A673 (cell line): ENCODE measurements around the gene SIK3. TPM values are rescaled to one million over a fixed set of nuclear protein-coding genes. Genes with fewer than 3 reads are reported as not detected.
A peak's percentile ranks its signal among the peaks of the same experiment; 100 is the strongest.

Experiments
- BruUV-seq: library from RNA; stranded (reverse); fragments of 400-500 nt; replicated peaks from 2 replicates; lab custom pipeline; 2021; lab: Mats Ljungman, UMichigan
- CTCF ChIA-PET: fragments of 300-600 bp; sonication (Branson Sonifier 250); formaldehyde crosslinking; loops from one replicate; lab custom pipeline; 2022; ENCODE audit warnings: antibody characterized with exemption; lab: Charles Lee
- POLR2A ChIA-PET: fragments of 300-600 bp; sonication (Branson Sonifier 250); formaldehyde crosslinking; loops from one replicate; lab custom pipeline; 2022; ENCODE audit warnings: antibody characterized with exemption; ENCODE audit not compliant: low non-redundant PET; lab: Charles Lee
- DNase-seq: peaks from one replicate; pipeline ENCODE4 v3.0.0-alpha.2; 2015; ENCODE audit warnings: low spot score
- H3K27ac ChIP-seq: fragments of 200-600 bp; sonication (generic); 2 replicates; pipeline ENCODE4 v1.5.1; 2016; ENCODE audit warnings: mixed run types, low read depth, mild to moderate bottlenecking, mixed read lengths, antibody characterized with exemption, low read length; ENCODE audit not compliant: poor library complexity, severe bottlenecking
- H3K27me3 ChIP-seq: fragments of 200-600 bp; sonication (generic); replicated peaks from 2 replicates; pipeline ENCODE4 v1.6.1; 2017; ENCODE audit warnings: mixed run types, low read depth, mild to moderate bottlenecking, mixed read lengths, antibody characterized with exemption, low read length; ENCODE audit not compliant: insufficient read depth, poor library complexity
- H3K36me3 ChIP-seq: fragments of 200-600 bp; sonication (generic); 2 replicates; pipeline ENCODE4 v1.6.1; 2016; ENCODE audit warnings: mixed run types, mild to moderate bottlenecking, mixed read lengths, antibody characterized with exemption, low read length; ENCODE audit not compliant: insufficient read depth, poor library complexity, severe bottlenecking
- H3K4me1 ChIP-seq: fragments of 200-600 bp; sonication (generic); 2 replicates; pipeline ENCODE4 v1.6.1; 2017; ENCODE audit warnings: mixed run types, mild to moderate bottlenecking, mixed read lengths, antibody characterized with exemption, low read length; ENCODE audit not compliant: insufficient read depth, poor library complexity, severe bottlenecking
- H3K4me3 ChIP-seq: fragments of 200-600 bp; sonication (generic); 2 replicates; pipeline ENCODE4 v1.5.1; 2016; ENCODE audit warnings: low read depth, mixed run types, mild to moderate bottlenecking, mixed read lengths, low read length; ENCODE audit not compliant: poor library complexity, severe bottlenecking
- H3K9me3 ChIP-seq: fragments of 200-600 bp; sonication (generic); 2 replicates; pipeline ENCODE4 v1.6.1; 2016; ENCODE audit warnings: mixed run types, low read depth, mild to moderate bottlenecking, mixed read lengths, antibody characterized with exemption, low read length; ENCODE audit not compliant: poor library complexity, severe bottlenecking
- EZH2 ChIP-seq: fragments of 200-600 bp; sonication (generic); IDR thresholded peaks from 2 replicates; pipeline ENCODE4 v1.6.1; 2017; ENCODE audit warnings: borderline replicate concordance, low read depth, mild to moderate bottlenecking, mixed read lengths, antibody characterized with exemption, low read length; ENCODE audit not compliant: poor library complexity, severe bottlenecking
- intact Hi-C: fragments of 100-400 bp; cut with micrococcal nuclease; formaldehyde crosslinking; loops from one replicate; pipeline ENCODE4 v1.10.0; 2022; ENCODE audit not compliant: unreplicated experiment
- total RNA-seq: library from RNA; stranded (reverse); gene quantifications from 2 replicates; pipeline ENCODE4 v1.2.3, GENCODE V29; 2021
- TF ChIP-seq, protein P1 (sequence below): fragments of 300-800, 200-600 bp; sonication (generic); conservative IDR thresholded peaks from 2 replicates; pipeline ENCODE4 v1.5.1; 2017; ENCODE audit warnings: low read depth, mild to moderate bottlenecking, antibody characterized with exemption, low read length, moderate library complexity, mixed read lengths

SIK3 gene
- total RNA-seq, 1 experiment from 2014 or later: 81.7 TPM

GRCh38 chr11:117096201-117096991 is 1.8 kb downstream of the SIK3 start:
- ChIA-PET POLR2A (interaction anchor here (0.6 kb wide), 1 partner anchor 20 kb away, joined by 3 read pairs; no protein-coding TSS in a partner anchor), CTCF (interaction anchor here (0.9 kb wide), 1 partner anchor 217 kb away, joined by 3 read pairs; no protein-coding TSS in a partner anchor)
- Histone ChIP-seq H3K27me3 (no peaks in the 10 kb centered on the region), H3K36me3 (no peaks in the 10 kb centered on the region), H3K9me3 (no peaks in the 10 kb centered on the region), H3K4me1 (peaks cover 36% of the 10 kb centered on the region), H3K27ac (peak overlapping the region; percentile 97), H3K4me3 (peak overlapping the region; percentile 72)
- TF ChIP-seq, protein P1, sequence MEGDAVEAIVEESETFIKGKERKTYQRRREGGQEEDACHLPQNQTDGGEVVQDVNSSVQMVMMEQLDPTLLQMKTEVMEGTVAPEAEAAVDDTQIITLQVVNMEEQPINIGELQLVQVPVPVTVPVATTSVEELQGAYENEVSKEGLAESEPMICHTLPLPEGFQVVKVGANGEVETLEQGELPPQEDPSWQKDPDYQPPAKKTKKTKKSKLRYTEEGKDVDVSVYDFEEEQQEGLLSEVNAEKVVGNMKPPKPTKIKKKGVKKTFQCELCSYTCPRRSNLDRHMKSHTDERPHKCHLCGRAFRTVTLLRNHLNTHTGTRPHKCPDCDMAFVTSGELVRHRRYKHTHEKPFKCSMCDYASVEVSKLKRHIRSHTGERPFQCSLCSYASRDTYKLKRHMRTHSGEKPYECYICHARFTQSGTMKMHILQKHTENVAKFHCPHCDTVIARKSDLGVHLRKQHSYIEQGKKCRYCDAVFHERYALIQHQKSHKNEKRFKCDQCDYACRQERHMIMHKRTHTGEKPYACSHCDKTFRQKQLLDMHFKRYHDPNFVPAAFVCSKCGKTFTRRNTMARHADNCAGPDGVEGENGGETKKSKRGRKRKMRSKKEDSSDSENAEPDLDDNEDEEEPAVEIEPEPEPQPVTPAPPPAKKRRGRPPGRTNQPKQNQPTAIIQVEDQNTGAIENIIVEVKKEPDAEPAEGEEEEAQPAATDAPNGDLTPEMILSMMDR: no peak
- no peak for TF ChIP-seq EZH2
- intact Hi-C loops: loop anchor here (2.0 to 5.0 kb wide), 2 partner anchors 80 to 124 kb away; no protein-coding TSS in a partner anchor
- peak; percentile 28 for DNase-seq
- BruUV-seq: no TSS peak

- H3K4me1 ChIP-seq: peaks cover 39% of the 10 kb centered on the region
- ChIA-PET CTCF (interaction anchor here (1.1 kb wide), 1 partner anchor 123 kb away, joined by 3 read pairs; no protein-coding TSS in a partner anchor), POLR2A (no interaction called here)
- peak overlapping the region; percentile 72 for H3K4me3 ChIP-seq
- intact Hi-C loops: loop anchor here (2.0 to 5.0 kb wide), 2 partner anchors 79 to 123 kb away; no protein-coding TSS in a partner anchor
- no peak for TF ChIP-seq EZH2
- TF ChIP-seq, protein P1: no peak
- no peak for DNase-seq
- H3K27ac ChIP-seq: peak overlapping the region; percentile 97
- no peaks in the 10 kb centered on the region for H3K9me3 ChIP-seq
- BruUV-seq: no TSS peak
- no peaks in the 10 kb centered on the region for H3K36me3 ChIP-seq
- no peaks in the 10 kb centered on the region for H3K27me3 ChIP-seq
These were observed 2.7 kb downstream of the SIK3 start for GRCh38 chr11:117095284-117096161.

DNA sequence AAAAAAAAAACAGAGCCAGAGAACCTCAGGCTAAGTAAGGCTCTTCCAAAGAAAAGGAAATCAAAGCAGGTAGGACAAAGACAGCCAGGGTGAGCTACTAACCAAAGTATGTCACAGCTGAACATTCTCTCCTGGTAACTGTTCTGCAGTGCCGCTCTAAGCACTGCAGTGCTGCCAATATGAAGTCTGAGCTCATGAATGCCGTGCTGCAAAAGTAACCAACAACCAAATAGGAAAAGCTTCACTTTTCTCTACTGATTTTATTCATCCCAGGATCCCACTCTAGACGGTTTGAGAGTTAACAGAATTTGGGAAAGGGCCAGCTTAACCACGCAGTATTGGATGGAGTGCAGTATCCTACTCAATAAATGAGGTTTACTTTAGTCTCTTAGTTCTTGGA is 3.5 kb downstream of the SIK3 start:
- no peak overlapping the region for H3K4me3 ChIP-seq
- ChIA-PET POLR2A (no interaction called here), CTCF (interaction anchor here (1.1 kb wide), 1 partner anchor 122 kb away, joined by 3 read pairs; no protein-coding TSS in a partner anchor)
- H3K9me3 ChIP-seq: no peaks in the 10 kb centered on the region
- TF ChIP-seq, protein P1: no peak
- no peak for TF ChIP-seq EZH2
- H3K27ac ChIP-seq: no peak overlapping the region
- intact Hi-C loops: loop anchor here (5.0 kb wide), 1 partner anchor 122 kb away; no protein-coding TSS in a partner anchor
- no peak for DNase-seq
- H3K36me3 ChIP-seq: no peaks in the 10 kb centered on the region
- no peaks in the 10 kb centered on the region for H3K27me3 ChIP-seq
- BruUV-seq: no TSS peak
- peaks cover 41% of the 10 kb centered on the region for H3K4me1 ChIP-seq
